Calu3 (cell line): Measurements from ENCODE around the gene ZNF230. TPM values are rescaled to one million over a fixed set of nuclear protein-coding genes. Genes with fewer than 3 reads are reported as not detected.

Experiments
- Bru-seq: library from RNA; stranded (reverse); fragments of 400-500 nt; gene quantifications from one replicate; lab custom pipeline; 2021; lab: Mats Ljungman, UMichigan
- BruChase-seq, 2 experiments: library from RNA; stranded (reverse); fragments of 400-500 nt; gene quantifications; one replicate each; lab custom pipeline; 2021; lab: Mats Ljungman, UMichigan
- BruUV-seq: library from RNA; stranded (reverse); fragments of 400-500 nt; replicated peaks from 2 replicates; lab custom pipeline; 2021; lab: Mats Ljungman, UMichigan
- CTCF ChIA-PET: fragments of 300-600 bp; sonication (Branson Sonifier 250); formaldehyde crosslinking; loops from one replicate; lab custom pipeline; 2022; ENCODE audit warnings: antibody characterized with exemption; lab: Charles Lee
- DNase-seq: peaks from one replicate; pipeline ENCODE4 v3.0.0; 2022
- H3K27ac Mint-ChIP-seq: one replicate; pipeline ENCODE4 v1.8.0; 2022; ENCODE audit warnings: mixed read lengths; ENCODE audit not compliant: unreplicated experiment
- H3K27me3 Mint-ChIP-seq: one replicate; pipeline ENCODE4 v1.8.0; 2022; ENCODE audit warnings: mixed read lengths; ENCODE audit not compliant: unreplicated experiment
- H3K36me3 Mint-ChIP-seq: one replicate; pipeline ENCODE4 v1.8.0; 2022; ENCODE audit warnings: mild to moderate bottlenecking, moderate library complexity, mixed read lengths; ENCODE audit not compliant: insufficient read depth, unreplicated experiment
- H3K4me1 Mint-ChIP-seq: one replicate; pipeline ENCODE4 v1.8.0; 2022; ENCODE audit warnings: mild to moderate bottlenecking, low read depth, mixed read lengths; ENCODE audit not compliant: unreplicated experiment
- H3K4me3 Mint-ChIP-seq: one replicate; pipeline ENCODE4 v1.8.0; 2022; ENCODE audit warnings: mild to moderate bottlenecking, low read depth, moderate library complexity, mixed read lengths; ENCODE audit not compliant: unreplicated experiment
- H3K9me3 Mint-ChIP-seq: one replicate; pipeline ENCODE4 v1.8.0; 2022; ENCODE audit warnings: low read depth, mixed read lengths; ENCODE audit not compliant: unreplicated experiment
- CTCF ChIP-seq: fragments of 200-600 bp; IDR thresholded peaks from one replicate; pipeline ENCODE4 v1.8.0; 2022; ENCODE audit warnings: antibody characterized with exemption; ENCODE audit not compliant: unreplicated experiment
- intact Hi-C: fragments of 100-400 bp; cut with micrococcal nuclease; formaldehyde crosslinking; loops from one replicate; pipeline ENCODE4 v1.10.0; 2022; ENCODE audit not compliant: unreplicated experiment
- long read RNA-seq: library from polyadenylated mRNA; stranded (forward); transcript quantifications from one replicate; pipeline ENCODE4 v2.0.0, GENCODE V29; 2022
- total RNA-seq: library from RNA; stranded (reverse); gene quantifications from 2 replicates; pipeline ENCODE4 v1.2.3, GENCODE V29; 2022

Gene ZNF230
- total RNA-seq (6.0 and 7.8 TPM in 2 replicates), Bru-seq, nascent RNA (percentile 56 among the genes with signal in this experiment), BruChase-seq, experiment 1, labeled RNA remaining after a 6-hour chase (percentile 49 among the genes with signal in this experiment), BruChase-seq, experiment 2, labeled RNA remaining after a 2-hour chase (percentile 55 among the genes with signal in this experiment)
- long read RNA-seq, full-length matches to known transcripts: 8 of 9 reads
- long read RNA-seq, partial matches to known transcripts: 0 of 9 reads
- long read RNA-seq, other reads (novel, unspliced or antisense): 1 of 9 reads

GRCh38 chr19:44002566-44003460 lies at the start of gene ZNF230:
Gene ZNF230, plus strand, starts transcription at chr19:44002957. Its CDS starts 4,122 bp downstream, at chr19:44007079.
- no peak for TF ChIP-seq CTCF
- Mint-ChIP-seq H3K36me3 (peaks cover 19% of the 10 kb centered on the region), H3K4me3 (peak within 1 kb of the TSS; percentile 87), H3K27ac (peak within 1 kb of the TSS; percentile 77), H3K9me3 (peaks cover 19% of the 10 kb centered on the region), H3K4me1 (peaks cover 8% of the 10 kb centered on the region), H3K27me3 (no peaks in the 10 kb centered on the region)
- intact Hi-C loops: loop anchor here (1.0 kb wide), 1 partner anchor 22 kb away; the partner anchor contains the start of gene ZNF222
- peak; percentile 90 for DNase-seq
- BruUV-seq: TSS peak; percentile 81
- CTCF ChIA-PET: interaction anchor here (0.7 to 1.4 kb wide), 2 partner anchors 434 to 497 kb away, joined by 3 to 4 read pairs; partner anchors contain the start of gene ZNF180

- intact Hi-C loops: no loop called here
- H3K9me3 Mint-ChIP-seq: peaks cover 23% of the 10 kb centered on the region
- peaks cover under 1% of the 10 kb centered on the region for H3K36me3 Mint-ChIP-seq
- no TSS peak for BruUV-seq
- H3K4me3 Mint-ChIP-seq: no peak overlapping the region
- no peaks in the 10 kb centered on the region for H3K4me1 Mint-ChIP-seq
- H3K27ac Mint-ChIP-seq: no peak overlapping the region
- TF ChIP-seq CTCF: no peak
- H3K27me3 Mint-ChIP-seq: no peaks in the 10 kb centered on the region
- DNase-seq: no peak
- CTCF ChIA-PET: no interaction called here
Measured at GRCh38 chr19:43956827-43957226, 45.9 kb upstream of the ZNF230 start.

GRCh38 chr19:43957891-43958290 lies 44.9 kb upstream of the ZNF230 start:
- no peaks in the 10 kb centered on the region for H3K36me3 Mint-ChIP-seq
- CTCF ChIA-PET: no interaction called here
- intact Hi-C loops: no loop called here

More at GRCh38 chr19:43957891-43958290, 44.9 kb upstream of the ZNF230 start:
- Mint-ChIP-seq H3K4me3 (no peak overlapping the region), H3K4me1 (no peaks in the 10 kb centered on the region), H3K27me3 (no peaks in the 10 kb centered on the region), H3K9me3 (peaks cover 25% of the 10 kb centered on the region), H3K27ac (no peak overlapping the region)
- no peak for DNase-seq
- no TSS peak for BruUV-seq
- no peak for TF ChIP-seq CTCF
